SH-SY5Y (cell line): ENCODE measurements around the gene ZNF555.

Experiments used
- GATA2 ChIP-seq: IDR thresholded peaks from 2 replicates; pipeline ENCODE4 v1.6.1; 2011; ENCODE audit warnings: mild to moderate bottlenecking, low read depth, low read length
- GATA3 ChIP-seq: IDR thresholded peaks from 2 replicates; pipeline ENCODE4 v1.6.1; 2011; ENCODE audit warnings: low read depth, mild to moderate bottlenecking, low read length, moderate library complexity

DNA sequence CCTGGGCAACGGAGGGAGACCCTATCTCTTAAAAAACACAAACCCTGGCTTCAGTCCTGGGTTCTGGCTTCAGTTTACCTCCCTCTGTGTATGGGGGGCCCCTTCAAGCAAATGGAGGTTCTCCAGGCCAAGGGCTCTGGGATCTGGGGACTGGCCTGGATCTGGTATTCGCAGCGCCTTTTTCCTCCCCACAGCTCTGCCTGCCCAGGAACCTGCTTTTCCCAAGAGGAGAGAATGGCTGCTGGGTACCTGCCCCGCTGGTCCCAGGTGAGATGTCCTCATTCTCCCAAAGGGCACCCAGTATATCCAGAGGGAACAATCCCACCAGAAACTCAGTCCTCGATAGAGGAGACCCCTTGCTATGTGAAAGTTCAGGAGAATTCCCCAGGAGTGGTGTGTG is 18.4 kb upstream of the ZNF555 start:
- TF ChIP-seq GATA3 (no peak), GATA2 (no peak)
